Activated T-helper 1 cell treated with anti-CD3 and anti-CD28 coated beads, Interleukin-2, amount 50 U/mL, for 16 hours (primary cell): ENCODE results near the gene TMEM82.

Experiments
- DNase-seq, 2 donors: peaks; one replicate each; pipeline ENCODE4 v3.0.0-alpha.2; 2020; ENCODE audit warnings: low read depth in 1 of 2, low spot score in 1 of 2

The TMEM82 gene

DNA sequence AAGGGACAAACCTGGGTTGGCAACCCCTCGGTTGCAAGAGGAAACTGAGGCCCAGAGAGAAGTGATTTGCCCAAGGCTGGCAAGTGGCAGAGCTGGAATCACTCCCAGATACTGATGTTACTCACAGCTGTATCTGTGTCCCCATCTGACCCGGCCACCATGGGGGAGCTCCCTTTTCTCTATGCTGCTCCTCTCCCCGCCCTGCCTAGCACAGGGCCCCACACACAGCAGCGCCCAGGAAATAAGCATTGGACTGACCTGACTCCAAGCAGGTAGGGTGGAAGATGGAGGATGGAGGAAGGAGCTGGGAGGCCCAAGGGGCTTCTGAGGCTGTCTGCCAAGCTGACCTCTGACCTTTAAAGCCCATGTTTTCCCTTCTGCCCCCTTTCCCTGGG, 13.3 kb downstream of the TMEM82 start:
- DNase-seq = no peak

DNA sequence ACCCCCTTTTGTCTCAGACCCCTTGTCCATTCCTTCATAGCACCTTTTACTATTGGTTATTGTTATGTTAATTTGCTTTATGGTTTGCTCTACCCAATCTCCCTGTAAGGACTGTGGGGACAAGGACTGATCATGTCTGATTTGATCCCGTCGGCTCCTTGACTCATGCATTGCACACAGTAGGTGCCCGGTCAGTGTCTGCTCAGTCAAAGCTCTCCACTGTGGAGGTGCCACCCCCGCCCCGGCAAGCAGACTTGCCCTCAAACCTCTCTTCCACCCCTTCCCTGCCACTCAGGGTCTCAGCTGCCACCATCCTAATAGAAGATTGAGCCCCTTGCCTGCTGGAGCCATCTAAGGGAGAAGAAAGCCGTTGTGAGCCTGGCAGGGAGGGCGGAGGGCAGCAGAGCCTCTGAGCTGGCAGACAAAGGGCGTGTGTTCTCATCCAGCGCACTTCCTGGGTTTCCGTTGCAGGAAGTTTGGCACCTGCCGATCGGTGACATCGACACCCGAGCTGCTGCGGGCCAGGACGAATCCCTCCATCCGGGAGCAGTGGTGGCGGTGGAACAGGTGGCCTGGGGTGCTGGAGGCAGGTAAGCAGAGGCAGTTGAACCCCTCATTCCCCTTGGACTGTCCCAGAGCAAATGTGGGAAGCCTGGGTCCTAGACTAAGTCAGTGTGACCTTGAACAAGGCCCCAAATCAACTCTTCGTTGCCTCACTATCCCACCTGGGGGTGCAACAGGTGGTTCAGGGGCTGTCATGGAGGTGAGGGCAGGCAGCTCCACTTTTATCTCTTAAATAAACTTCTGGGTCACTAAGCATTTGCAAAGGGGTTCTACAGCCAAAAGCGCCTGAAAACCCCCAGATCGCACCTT, 14.1 kb downstream of the TMEM82 start:
- DNase-seq = no peak

DNA sequence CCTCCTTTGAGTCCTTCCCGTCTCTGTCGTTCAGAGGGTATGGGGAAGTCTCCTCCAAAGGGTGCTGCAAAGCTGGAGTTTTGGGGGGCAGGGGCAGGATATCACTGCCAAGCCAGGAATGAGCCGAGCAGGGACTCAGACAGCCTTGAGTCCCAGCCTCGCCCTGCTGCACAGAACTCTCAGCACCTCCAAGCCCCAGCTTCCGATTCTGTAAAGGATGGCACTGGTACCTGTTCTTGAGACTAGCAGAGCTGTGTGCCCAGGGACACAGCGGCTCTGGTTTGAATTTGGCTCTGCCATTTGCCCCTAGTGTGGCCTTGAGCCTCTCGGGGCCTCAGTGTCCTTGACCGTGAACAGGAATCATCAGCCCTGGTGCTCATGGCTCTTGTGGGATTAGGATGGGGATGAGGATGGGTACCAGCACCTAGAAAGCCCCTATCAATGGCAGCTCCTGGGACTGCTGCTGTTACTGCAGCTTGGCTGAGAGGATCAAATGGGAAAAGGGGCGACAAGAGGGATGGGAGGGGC, 14.8 kb downstream of the TMEM82 start:
- DNase-seq = no peak

DNA sequence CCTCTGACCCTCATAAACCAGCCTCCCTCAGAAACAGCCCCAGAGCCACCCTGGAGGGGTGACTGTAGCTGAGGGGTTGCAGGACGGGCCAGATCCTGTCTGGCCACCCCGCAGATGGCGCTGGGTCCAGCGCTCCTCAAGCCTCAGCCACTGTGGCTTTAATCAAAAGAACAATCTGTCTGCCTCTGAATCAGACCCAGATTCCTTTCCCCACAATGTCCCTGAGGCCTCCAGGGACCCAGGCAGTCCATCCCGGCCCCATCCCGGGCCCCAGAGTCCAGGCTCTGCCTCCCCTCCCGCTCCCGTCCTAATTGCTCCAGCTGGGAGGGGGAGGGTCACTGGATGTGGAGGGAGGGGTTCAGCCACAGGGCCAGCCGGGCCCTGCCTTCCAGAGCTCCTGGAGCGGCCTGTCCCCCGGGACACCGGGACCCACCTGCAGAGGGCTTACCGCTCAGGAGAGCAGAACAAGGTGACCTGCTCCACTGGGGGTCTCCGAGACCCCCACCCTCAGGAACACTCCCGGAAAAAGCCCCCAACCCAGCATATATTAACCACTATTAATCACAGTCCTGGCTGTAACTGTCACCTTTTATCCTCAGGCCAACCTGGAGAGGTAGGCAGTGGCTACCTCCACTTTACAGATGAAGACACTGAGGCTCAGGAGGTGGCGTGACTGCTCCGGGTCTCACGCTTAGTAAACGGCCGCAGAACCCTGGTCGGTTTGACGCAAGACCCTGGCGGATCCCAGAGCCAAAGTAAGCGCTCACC, 15.5 kb downstream of the TMEM82 start:
- no peak for DNase-seq

DNA sequence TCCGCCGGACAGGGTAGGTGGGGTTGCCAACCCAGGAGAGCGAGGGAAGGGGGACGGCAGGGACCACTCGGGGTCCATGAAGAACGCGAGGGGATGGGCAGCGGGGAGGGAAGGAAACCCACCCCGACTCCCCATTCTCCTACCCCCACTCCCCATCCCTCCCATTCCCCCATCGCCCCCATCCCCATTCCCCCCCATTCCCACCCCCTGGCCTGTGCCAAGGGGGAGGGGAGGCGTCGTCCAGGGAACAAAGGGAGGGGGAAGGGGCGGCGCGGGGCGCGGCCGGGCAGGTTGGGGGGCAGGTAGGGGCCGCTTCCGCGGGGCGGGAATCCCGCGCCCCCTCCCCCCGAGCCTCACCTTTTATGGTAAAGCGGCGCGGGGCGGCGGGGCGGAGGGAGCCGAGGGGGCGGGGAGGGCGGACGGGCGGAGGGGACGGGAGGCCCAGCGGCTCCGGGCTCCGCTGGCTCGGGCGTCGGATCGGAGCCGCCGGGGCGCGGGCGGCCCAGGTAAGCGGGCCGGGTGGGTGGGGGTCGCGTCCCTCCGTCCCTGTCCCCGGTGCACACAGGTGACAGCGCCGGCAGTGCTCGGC, 16.1 kb downstream of the TMEM82 start, which contains the start of gene FBLIM1:
FBLIM1 (plus strand) TSS at position 453 of the 589 bp plus-strand sequence. CDS start 6,189 bp downstream, outside the sequence.
- DNase-seq = no peak

DNA sequence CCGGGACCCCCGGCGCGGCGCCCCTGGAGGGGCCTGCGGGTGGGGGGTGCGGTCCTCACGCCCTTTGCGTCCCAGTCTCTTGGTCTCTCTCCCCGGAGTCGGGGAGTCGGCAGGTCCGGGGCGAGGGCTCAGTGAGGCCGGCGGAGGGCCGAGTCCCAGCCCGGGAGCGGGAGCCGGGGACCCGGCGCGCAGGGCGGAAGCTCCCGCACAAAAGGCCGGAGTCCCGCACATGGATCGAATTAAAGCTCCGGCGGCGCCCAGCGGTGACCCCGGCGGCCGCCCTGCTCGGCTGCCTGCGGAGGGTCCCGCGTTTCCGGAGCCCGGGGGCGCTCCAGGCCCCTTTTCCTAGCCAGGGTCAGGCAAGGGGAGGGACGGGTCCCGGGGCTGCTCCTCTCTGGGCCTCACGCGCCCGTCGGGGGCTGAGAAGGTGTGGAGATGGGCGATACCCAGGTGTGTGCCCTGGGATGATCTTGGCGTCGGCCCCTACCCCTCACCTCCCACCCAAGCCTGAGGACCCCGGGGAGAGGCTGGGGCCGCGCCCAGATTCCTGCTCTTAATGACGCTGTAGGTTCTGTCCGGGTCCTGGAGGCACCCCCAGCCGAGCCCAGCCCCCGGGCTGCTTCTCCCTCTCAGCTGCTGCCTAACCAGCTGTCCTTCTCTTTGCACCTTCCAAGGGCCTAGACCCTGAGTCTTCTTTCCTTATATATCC, 16.8 kb downstream of the TMEM82 start:
- DNase-seq = no peak

DNA sequence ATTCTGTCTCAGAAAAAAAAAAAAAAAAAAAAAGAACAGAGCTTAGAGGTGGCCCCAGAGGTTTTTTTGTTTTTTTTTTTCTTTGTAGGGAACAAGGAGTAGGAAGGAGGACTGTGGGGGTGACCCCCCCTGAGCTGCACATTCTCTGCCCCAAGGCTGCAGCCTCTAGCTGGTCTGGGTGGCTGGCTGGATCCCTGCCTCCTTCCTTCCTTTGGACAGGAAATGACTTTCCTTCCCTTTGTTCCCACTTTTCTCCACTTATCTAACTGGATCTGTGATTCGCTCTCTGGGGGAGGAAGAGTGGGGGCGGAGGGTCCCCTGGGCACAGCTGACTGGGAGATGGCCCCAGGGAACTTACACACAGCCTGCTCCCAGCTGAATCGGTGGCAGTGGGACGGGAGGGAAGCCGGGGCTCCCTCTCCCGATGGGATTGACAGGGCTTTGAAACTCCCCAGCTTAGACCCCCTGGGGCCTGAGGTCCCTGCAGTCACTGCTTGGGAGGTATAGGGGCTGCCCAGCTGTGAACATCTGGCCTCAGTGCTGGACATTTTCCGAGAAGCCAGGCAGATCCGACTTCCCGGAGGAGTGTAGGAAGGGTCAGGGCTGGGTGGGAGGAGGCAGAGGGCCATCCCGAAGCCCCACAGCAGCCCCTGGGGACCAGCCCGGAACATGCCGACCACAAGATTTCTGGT, 18.4 kb downstream of the TMEM82 start:
- DNase-seq = no peak

DNA sequence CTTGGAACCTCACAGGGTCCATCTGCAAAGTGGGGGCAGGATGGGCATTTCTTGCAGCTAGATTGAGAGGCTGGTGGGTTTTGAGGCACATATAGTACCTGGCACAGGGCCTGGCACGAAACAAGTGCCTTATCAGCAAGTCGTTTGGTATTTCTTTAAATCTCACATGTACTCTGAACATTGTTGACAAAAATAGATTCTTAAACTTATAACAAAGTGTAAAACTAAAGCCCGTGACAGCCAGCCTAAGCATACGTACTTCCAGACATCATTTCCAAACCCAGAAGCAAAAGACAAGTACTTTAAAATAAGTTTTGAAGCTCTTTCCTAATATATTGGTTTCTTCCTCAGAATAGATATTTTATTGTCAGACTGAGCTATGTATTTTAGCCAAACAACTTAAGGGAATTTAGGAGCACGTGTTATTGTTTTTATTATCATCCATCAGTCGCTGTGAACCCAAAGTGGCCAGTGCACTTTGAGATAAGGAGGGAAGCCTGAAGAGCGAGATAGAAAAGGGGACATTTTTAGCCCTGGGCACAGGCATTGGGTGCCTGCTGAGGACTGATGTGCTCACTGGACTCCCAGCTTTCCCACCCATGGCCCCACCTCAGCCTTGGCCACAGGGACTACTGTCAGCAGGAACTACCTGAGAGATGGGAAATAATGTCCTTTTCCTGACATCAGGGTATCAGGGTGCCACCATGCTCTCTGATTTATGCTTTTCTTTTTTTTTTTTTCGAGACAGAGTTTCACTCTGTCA, 19.2 kb downstream of the TMEM82 start:
- DNase-seq = no peak

DNA sequence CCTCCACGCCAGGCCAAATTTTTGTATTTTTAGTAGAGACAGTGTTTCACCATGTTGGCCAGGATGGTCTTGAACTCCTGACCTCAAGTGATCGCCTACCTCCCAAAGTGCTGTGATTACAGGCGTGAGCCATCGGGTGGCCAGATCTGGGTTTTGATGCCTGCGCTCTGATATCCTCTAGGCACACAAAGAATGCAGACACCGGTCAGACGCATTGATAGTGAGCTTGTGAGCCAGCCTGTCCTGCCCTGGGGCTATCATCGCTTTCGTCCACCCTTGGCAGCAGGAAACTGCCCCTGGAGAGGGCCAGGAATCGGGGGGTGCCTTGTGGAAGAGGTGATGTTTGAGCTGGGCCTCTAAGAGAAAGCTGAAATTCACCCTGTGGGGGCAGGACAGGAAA, 20.2 kb downstream of the TMEM82 start:
- no peak for DNase-seq

DNA sequence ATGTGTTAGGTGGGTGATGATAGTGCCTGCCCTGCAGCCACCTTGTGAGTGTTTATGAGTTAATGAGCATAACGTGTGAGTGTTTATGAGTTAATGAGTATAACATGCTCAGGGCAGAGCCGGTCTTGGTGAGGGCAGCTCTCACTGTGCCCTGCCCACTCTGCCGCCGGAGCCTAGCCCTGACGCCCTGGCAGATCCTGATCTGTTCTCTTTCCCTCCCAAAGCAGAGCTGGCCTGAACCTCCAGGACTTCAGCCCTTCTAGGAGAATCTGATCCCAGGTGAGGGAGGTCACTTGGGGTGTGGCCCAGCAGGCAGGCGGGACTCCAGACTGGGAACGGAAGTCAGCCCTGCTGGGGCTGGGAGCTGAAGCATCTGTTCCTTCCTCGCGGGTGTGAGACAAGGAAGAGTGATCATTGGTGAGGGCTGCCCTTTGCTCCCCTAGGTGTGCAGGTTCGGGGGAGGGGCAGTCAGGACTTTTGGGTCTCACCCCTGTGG, 22.0 kb downstream of the TMEM82 start:
- DNase-seq = no peak

DNA sequence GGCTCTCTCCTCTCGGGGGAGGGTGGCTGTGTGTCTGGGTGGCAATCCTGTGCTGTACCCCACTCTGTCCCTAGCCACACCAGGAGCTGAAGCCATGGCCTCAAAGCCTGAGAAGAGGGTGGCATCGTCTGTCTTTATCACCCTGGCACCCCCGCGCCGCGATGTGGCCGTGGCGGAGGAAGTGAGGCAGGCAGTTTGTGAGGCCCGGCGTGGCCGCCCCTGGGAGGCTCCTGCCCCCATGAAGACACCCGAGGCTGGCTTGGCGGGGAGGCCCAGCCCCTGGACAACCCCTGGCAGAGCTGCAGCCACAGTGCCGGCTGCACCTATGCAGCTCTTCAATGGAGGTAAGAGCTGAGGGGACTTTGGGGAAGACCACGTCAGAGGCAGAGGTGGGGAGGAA, 22.6 kb downstream of the TMEM82 start:
- DNase-seq = no peak

DNA sequence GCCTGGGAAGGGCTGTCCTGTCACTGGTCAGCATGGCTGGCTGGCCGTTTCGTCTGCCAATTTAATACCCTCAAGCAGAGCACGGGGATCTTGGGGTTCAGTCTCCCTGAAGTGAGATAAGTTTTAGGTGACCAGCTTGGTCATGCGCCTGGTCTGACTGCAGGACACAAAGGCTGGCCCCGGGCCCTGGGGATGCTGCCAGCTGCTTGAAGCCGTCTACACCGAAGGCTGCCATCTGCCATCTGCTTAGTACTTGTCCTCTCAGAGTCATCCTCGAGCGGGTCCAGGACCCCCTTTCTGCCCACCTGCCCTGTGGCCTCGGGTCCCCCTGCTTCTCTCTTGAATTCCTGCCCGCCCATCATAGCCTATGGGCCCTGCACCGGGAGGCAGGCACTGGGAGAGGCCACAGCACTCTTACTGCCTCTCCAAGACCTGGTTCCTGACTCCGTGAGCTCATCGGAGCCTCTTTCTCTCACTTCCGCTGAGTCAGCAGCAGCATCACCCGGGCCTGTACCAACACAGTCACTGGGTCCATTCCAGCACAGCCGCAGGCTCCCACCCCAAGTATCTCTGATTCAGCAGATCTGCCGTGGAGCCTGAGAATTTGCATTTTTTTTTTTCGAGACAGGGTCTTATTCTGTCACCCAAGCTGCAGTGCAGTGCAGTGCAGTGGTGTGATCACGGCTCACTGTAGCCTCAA, 23.3 kb downstream of the TMEM82 start:
- no peak for DNase-seq

DNA sequence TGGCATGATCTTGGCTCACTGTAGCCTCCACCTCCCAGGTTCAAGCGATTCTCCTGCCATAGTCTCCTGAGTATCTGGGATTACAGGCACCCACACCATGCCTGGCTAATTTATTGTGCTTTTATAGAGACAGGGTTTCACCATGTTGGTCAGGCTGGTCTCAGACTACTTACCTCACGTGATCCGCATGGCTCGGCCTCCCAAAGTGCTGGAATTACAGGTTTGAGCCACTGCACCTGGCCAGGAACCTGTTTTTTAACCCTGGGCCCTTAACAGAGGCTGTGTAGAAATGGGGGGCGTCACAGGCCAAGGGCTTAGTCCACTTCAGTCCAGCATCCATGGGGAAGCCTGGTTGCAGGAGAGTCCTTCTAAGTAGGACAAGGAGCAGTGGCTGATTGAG, 25.6 kb downstream of the TMEM82 start:
- no peak for DNase-seq

DNA sequence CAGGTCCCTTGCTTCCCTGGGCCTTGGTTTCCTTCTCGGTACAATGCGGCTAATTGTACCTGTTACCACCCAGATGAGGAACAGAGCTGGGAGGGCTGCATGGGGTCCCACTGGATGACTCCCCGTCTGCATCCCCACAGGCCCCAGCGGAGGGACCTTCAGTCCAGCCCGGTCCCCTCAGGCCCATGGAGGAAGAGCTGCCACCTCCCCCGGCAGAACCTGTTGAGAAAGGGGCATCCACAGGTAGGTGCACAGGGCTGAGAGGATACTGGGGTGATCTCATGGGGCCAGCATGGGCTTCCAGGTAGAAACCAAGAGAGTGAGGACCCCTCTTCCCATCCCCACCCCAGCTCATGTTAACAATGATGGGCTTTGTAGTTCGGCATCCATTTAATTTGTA, 26.1 kb downstream of the TMEM82 start:
- no peak for DNase-seq

DNA sequence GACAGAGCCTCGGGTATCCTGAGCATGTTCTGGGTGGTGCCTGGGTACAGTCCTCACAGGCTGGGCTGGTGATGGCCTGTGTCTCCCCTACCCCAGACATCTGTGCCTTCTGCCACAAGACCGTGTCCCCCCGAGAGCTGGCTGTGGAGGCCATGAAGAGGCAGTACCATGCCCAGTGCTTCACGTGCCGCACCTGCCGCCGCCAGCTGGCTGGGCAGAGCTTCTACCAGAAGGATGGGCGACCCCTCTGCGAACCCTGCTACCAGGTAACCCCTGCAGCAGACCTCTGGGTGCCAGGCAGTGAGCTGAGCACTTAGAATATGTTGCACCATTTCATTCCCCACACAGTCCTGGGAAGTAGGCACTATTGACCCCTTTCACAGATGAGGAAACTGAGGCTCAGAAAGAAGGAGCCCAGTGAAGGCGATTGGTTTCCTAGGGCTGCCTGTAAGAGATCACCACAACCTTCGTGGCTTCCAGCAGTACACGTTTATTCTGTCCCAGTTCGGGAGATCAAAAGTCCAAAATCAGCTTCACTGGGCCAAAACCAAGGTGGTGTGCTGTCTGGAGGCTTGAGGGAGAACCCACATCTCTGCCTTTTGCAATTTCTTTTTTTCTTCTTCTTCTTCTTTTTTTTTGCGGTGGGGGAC, 28.1 kb downstream of the TMEM82 start:
- DNase-seq = no peak

DNA sequence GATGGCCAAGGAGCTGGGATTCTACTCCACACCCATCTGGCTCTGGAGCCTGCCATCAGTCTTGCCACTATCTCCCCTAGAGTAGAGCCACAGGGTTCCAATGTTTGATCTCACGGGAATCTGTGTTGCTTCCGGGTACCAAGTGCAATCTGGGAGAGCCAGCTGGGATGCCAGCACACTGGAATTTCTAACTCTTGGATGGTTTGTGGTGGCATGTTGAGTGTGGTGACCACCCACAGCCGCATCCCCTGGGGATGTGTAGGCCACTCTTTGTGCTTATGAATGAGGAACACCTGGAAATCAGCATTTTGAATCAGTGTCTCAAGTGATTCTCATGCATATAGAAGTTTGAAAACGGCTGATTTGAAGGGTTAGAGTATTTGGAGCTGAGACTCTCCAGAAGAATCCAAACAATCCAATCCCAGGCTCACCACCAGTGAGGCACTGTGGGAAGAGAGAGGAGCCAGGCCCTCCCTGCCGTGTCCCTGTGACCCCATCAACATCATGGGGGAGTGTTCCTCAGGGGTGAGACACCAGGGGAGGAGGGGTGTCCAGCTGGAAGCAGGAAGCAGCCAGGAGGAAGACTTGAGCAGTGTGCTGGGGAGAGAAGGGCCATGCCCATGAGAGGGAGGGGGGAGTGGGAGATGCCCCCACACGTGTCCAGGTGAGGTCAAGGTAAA, 29.7 kb downstream of the TMEM82 start:
- DNase-seq = no peak

DNA sequence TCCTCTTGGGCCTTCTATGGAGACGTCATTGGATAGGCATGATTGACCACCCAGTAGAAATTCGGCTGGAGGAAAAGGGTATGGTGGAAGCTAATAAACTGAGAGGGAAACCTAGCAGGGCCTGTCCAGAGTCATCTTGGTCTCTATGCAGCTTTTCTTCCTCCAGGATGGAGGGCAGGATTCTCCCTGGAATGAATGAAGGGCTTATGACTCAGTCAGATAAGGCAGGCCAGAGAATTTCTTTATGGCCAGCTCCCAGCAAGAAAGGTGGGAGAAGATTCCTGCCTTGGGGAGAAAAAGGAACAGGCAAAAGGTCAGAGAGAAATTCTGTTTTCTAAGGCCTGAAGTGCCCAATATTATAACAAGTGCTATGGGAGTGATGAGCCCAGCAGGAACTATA, 33.4 kb downstream of the TMEM82 start:
- no peak for DNase-seq
